Ovary (tissue), 9 donors: ENCODE measurements around the gene AUTS2. TPM values are rescaled to one million over a fixed set of nuclear protein-coding genes. Genes with fewer than 3 reads are reported as not detected.

Source experiments
- DNase-seq, 5 donors: peaks; one replicate each; pipeline ENCODE4 v3.0.0-alpha.2; 2019 to 2020
- H3K27ac ChIP-seq, 2 donors: fragments of 200-600 bp; one replicate each; pipeline versions ENCODE4 v1.5.1 to v1.8.0; 2019 to 2022
- H3K27me3 ChIP-seq: fragments of 200-600 bp; one replicate; pipeline ENCODE4 v1.8.0; 2022
- H3K36me3 ChIP-seq: fragments of 200-600 bp; sonication (generic); one replicate; pipeline ENCODE4 v1.5.1; 2019
- H3K4me1 ChIP-seq: one replicate; pipeline ENCODE4 v1.8.1; 2013; ENCODE audit warnings: mild to moderate bottlenecking, moderate library complexity; ENCODE audit not compliant: insufficient read depth
- H3K4me3 ChIP-seq: fragments of 200-600 bp; sonication (generic); one replicate; pipeline ENCODE4 v1.5.1; 2017
- H3K9me3 ChIP-seq, 2 donors: fragments of 200-600 bp in 1 of 2; sonication (generic) in 1 of 2; one replicate each; pipeline versions ENCODE4 v1.5.1 to v1.8.1; 2013 to 2019; ENCODE audit warnings: mild to moderate bottlenecking in 1 of 2, moderate library complexity in 1 of 2
- CTCF ChIP-seq, 3 donors: fragments of 450-650 bp in 2 of 3; fragments of 200-600 bp in 1 of 3; IDR thresholded peaks; one replicate each; pipeline versions ENCODE4 v1.5.1 to v1.8.0; 2016 to 2022; ENCODE audit warnings: antibody characterized with exemption in 3 of 3, mild to moderate bottlenecking in 1 of 3
- EP300 ChIP-seq: sonication (generic); formaldehyde crosslinking; IDR thresholded peaks from one replicate; pipeline ENCODE4 v1.6.1; 2017; ENCODE audit warnings: antibody characterized with exemption
- POLR2A ChIP-seq: fragments of 450-650 bp; IDR thresholded peaks from one replicate; pipeline ENCODE4 v1.6.1; 2017; ENCODE audit warnings: antibody characterized with exemption, mild to moderate bottlenecking, moderate library complexity
- whole genome bisulfite sequencing, 3 donors: extraction: QIAGEN DNeasy Blood & Tissue Kit in 1 of 3; methylation state at CpG; one replicate each; pipeline versions ENCODE4 v1.1.5 to v1.1.7; 2013 to 2017; 5-methylcytosine and 5-hydroxymethylcytosine counted together
- intact Hi-C, 4 donors: fragments of 100-400 bp; cut with DNase I; formaldehyde crosslinking; loops; one replicate each; pipeline versions ENCODE4 v1.11.0 to v1.15.1; 2022 to 2023
- polyA plus RNA-seq, 2 donors: library from polyadenylated mRNA; stranded (reverse); fragments of 200-250 nt in 1 of 2; fragments of 350-450 nt in 1 of 2; fragmentation: Illumina TruSeq in 1 of 2; extraction: RNeasy Lipid Tissue Mini Kit (QIAGEN cat#74804) in 1 of 2; gene quantifications; one replicate each; pipeline ENCODE4 v1.2.3, GENCODE V29; 2013 to 2014
- total RNA-seq, 7 donors: library from RNA; depleted of rRNA in 2 of 7; stranded (reverse); fragments of >200 nt in 2 of 7; fragmentation: NEBNext Ultra II Directional in 3 of 7; extraction: Animal tissue kit (Norgen Biotek cat#: 25700) in 3 of 7; gene quantifications; one replicate each; pipeline versions ENCODE4 v1.1.0 to v1.2.4, GENCODE V29; 2016 to 2023
- donor health status: DM: no; HTN: no; CAD: no; lungs with moderate emphysema.
- donor health status: DM: no; HTN: no; CAD: no.
- donor health status: Bipolar disorder and iron deficiency.
- donor health status: DM: yes; HTN: yes; CAD: no.
- donor health status: DM: no; HTN: no; CAD: no.
- donor health status: DM: yes; HTN: yes; CAD: no.

The AUTS2 gene
- total and polyA plus RNA-seq, 9 donors: 18.3 to 60.9 (median 44.9) TPM

GRCh38 chr7:70703785-70704184 lies 1105.5 kb downstream of the AUTS2 start:
- WGBS, 3 donors: 98% methylated on average over 4 of the region's 4 CpGs
- Histone ChIP-seq H3K4me3 (no peak overlapping the region), H3K9me3 (no peaks in the 10 kb centered on the region), H3K27ac (no peak overlapping the region), H3K27me3 (no peaks in the 10 kb centered on the region), H3K4me1 (peaks cover 5% of the 10 kb centered on the region), H3K36me3 (no peaks in the 10 kb centered on the region)
- TF ChIP-seq EP300: no peak
- no peak for DNase-seq
- intact Hi-C loops: no loop called here

GRCh38 chr7:70704831-70705346 lies 1106.6 kb downstream of the AUTS2 start:
- H3K27me3 ChIP-seq: no peaks in the 10 kb centered on the region
- WGBS, 3 donors: 73 to 75% (median 75%) methylated on average over 5 of the region's 5 CpGs
- H3K27ac ChIP-seq: no peak overlapping the region
- TF ChIP-seq CTCF (IDR thresholded peaks at IDR 0.05): no peak
- no peak for TF ChIP-seq POLR2A
- no peak for TF ChIP-seq EP300
- H3K36me3 ChIP-seq: no peaks in the 10 kb centered on the region
- H3K4me1 ChIP-seq: peaks cover 5% of the 10 kb centered on the region
- no peak overlapping the region for H3K4me3 ChIP-seq
- no peaks in the 10 kb centered on the region for H3K9me3 ChIP-seq
- intact Hi-C loops: no loop called here
- DNase-seq: no peak

- H3K36me3 ChIP-seq: no peaks in the 10 kb centered on the region
- no peaks in the 10 kb centered on the region for H3K9me3 ChIP-seq
- intact Hi-C loops: no loop called here
- TF ChIP-seq POLR2A (no peak), EP300 (no peak), CTCF (IDR thresholded peaks at IDR 0.05) (no peak)
- peaks cover 5% of the 10 kb centered on the region for H3K4me1 ChIP-seq
- H3K4me3 ChIP-seq: no peak overlapping the region
- no peak for DNase-seq
- H3K27me3 ChIP-seq: no peaks in the 10 kb centered on the region
- H3K27ac ChIP-seq: no peak overlapping the region
- WGBS, 3 donors: 87 to 93% (median 89%) methylated on average over 4 of the region's 4 CpGs
These were observed 1107.9 kb downstream of the AUTS2 start for GRCh38 chr7:70706204-70706603.

DNA sequence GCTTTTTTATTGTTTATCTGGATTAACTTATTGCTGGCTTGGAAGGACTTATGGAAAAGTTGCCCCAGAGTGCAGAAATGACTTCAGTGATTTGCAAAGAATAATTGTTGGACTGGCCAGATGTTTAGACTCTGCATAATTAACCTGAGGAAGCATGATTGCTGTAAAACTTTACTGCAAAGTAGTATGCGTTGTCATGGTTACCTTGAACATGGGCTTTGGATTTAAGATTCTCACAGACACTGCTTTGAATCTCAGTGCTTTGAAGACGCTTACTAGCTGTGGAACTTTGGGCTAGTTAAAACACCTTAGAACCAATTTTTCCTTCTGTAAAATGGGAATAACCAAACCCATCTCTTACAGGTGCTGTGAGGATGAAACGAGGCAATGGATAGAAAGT lies 1108.4 kb downstream of the AUTS2 start:
- peaks cover 5% of the 10 kb centered on the region for H3K4me1 ChIP-seq
- intact Hi-C loops: no loop called here
- 93 to 98% (median 97%) methylated on average over 3 of the region's 3 CpGs for WGBS, 3 donors

More for the DNA sequence above, 1108.4 kb downstream of the AUTS2 start:
- no peaks in the 10 kb centered on the region for H3K9me3 ChIP-seq
- H3K27me3 ChIP-seq: no peaks in the 10 kb centered on the region
- DNase-seq: no peak
- no peak overlapping the region for H3K4me3 ChIP-seq
- H3K27ac ChIP-seq: no peak overlapping the region
- TF ChIP-seq POLR2A (no peak), CTCF (IDR thresholded peaks at IDR 0.05) (no peak), EP300 (no peak)
- H3K36me3 ChIP-seq: no peaks in the 10 kb centered on the region
